Measurements from ENCODE around the gene KCNH6.
A peak's percentile ranks its signal among the peaks of the same experiment; 100 is the strongest.

KCNH6 gene

GRCh38 chr17:63538693-63539595, 15.8 kb downstream of the KCNH6 start:
- 83% methylated on average over 9 of the region's 9 CpGs for WGBS (ENCODE audit: insufficient coverage)
- ChIA-PET POLR2A (no interaction called here), CTCF (no interaction called here)
- peaks cover 0 to 25% (median 14%) of the 10 kb centered on the region in 5 experiments for H3K27me3 ChIP-seq (replicated peaks in 2 of 5; ENCODE audit: control insufficient read depth in 4 of 5, insufficient read depth in 5 of 5, low read length in 4 of 5)
- peak overlapping the region in 1 of 7 experiments; percentile 53 for H3K4me3 ChIP-seq (ENCODE audit: control insufficient read depth in 1 of 7, extremely low read depth in 1 of 7, insufficient read depth in 4 of 7, low read depth in 2 of 7, low read length in 6 of 7)
- H3K9me3 ChIP-seq (ENCODE audit: control extremely low read depth in 1 of 5, control insufficient read depth in 4 of 5, insufficient read depth in 2 of 5, low read depth in 1 of 5, low read length in 4 of 5), result no peaks in the 10 kb centered on the region
- H3K27ac ChIP-seq (ENCODE audit: insufficient read depth in 1 of 2, low read depth in 1 of 2, low read length in 2 of 2, poor library complexity in 1 of 2, severe bottlenecking in 2 of 2), result no peak overlapping the region
- DNase-seq, result no peak
- H3K4me1 ChIP-seq (ENCODE audit: control extremely low read depth in 1 of 4, control insufficient read depth in 4 of 4, insufficient read depth in 4 of 4, low read length in 3 of 4), result peaks cover 0 to 33% (median 17%) of the 10 kb centered on the region in 4 experiments
- H3K36me3 ChIP-seq (ENCODE audit: control insufficient read depth in 4 of 4, insufficient read depth in 4 of 4, low read length in 3 of 4), result no peaks in the 10 kb centered on the region

GRCh38 chr17:63540590-63540989, 17.4 kb downstream of the KCNH6 start:
- H3K27me3 ChIP-seq (replicated peaks in 2 of 5; ENCODE audit: control insufficient read depth in 4 of 5, insufficient read depth in 5 of 5, low read length in 4 of 5), result peaks cover 0 to 25% (median 11%) of the 10 kb centered on the region in 5 experiments
- CTCF ChIA-PET, result interaction anchor here (0.7 kb wide), 1 partner anchor 27 kb away, joined by 3 read pairs; no protein-coding TSS in a partner anchor
- peaks cover 0 to 38% (median 20%) of the 10 kb centered on the region in 4 experiments for H3K4me1 ChIP-seq (ENCODE audit: control extremely low read depth in 1 of 4, control insufficient read depth in 4 of 4, insufficient read depth in 4 of 4, low read length in 3 of 4)
- H3K27ac ChIP-seq (ENCODE audit: insufficient read depth in 1 of 2, low read depth in 1 of 2, low read length in 2 of 2, poor library complexity in 1 of 2, severe bottlenecking in 2 of 2), result no peak overlapping the region
- no peaks in the 10 kb centered on the region for H3K9me3 ChIP-seq (ENCODE audit: control extremely low read depth in 1 of 5, control insufficient read depth in 4 of 5, insufficient read depth in 2 of 5, low read depth in 1 of 5, low read length in 4 of 5)
- no peaks in the 10 kb centered on the region for H3K36me3 ChIP-seq (ENCODE audit: control insufficient read depth in 4 of 4, insufficient read depth in 4 of 4, low read length in 3 of 4)
- WGBS (ENCODE audit: insufficient coverage), result 66% methylated on average over 4 of the region's 4 CpGs
- no peak overlapping the region for H3K4me3 ChIP-seq (ENCODE audit: control insufficient read depth in 1 of 7, extremely low read depth in 1 of 7, insufficient read depth in 4 of 7, low read depth in 2 of 7, low read length in 6 of 7)
- POLR2A ChIA-PET, result no interaction called here
- DNase-seq, result peak in 1 of 3 donors; percentile 37

GRCh38 chr17:63542218-63542545, 19.0 kb downstream of the KCNH6 start:
- Histone ChIP-seq H3K4me3 (ENCODE audit: control insufficient read depth in 1 of 7, extremely low read depth in 1 of 7, insufficient read depth in 4 of 7, low read depth in 2 of 7, low read length in 6 of 7) (no peak overlapping the region), H3K36me3 (ENCODE audit: control insufficient read depth in 4 of 4, insufficient read depth in 4 of 4, low read length in 3 of 4) (no peaks in the 10 kb centered on the region), H3K27ac (ENCODE audit: insufficient read depth in 1 of 2, low read depth in 1 of 2, low read length in 2 of 2, poor library complexity in 1 of 2, severe bottlenecking in 2 of 2) (no peak overlapping the region), H3K27me3 (replicated peaks in 2 of 5; ENCODE audit: control insufficient read depth in 4 of 5, insufficient read depth in 5 of 5, low read length in 4 of 5) (peaks cover 0 to 21% (median 11%) of the 10 kb centered on the region in 5 experiments), H3K4me1 (ENCODE audit: control extremely low read depth in 1 of 4, control insufficient read depth in 4 of 4, insufficient read depth in 4 of 4, low read length in 3 of 4) (peaks cover 0 to 38% (median 20%) of the 10 kb centered on the region in 4 experiments), H3K9me3 (ENCODE audit: control extremely low read depth in 1 of 5, control insufficient read depth in 4 of 5, insufficient read depth in 2 of 5, low read depth in 1 of 5, low read length in 4 of 5) (no peaks in the 10 kb centered on the region)
- POLR2A ChIA-PET, result no interaction called here
- CTCF ChIA-PET, result interaction anchor here (1.0 kb wide), 2 partner anchors 10 to 62 kb away, joined by 3 read pairs; no protein-coding TSS in a partner anchor
- DNase-seq, result no peak
- 96% methylated on average over 8 of the region's 9 CpGs for WGBS (ENCODE audit: insufficient coverage)

- POLR2A ChIA-PET, result no interaction called here
- WGBS (ENCODE audit: insufficient coverage), result 73% methylated on average over 11 of the region's 15 CpGs
Observed at GRCh38 chr17:63542942-63543821, 20.0 kb downstream of the KCNH6 start.

GRCh38 chr17:63543822-63544420, 20.8 kb downstream of the KCNH6 start:
- no peaks in the 10 kb centered on the region for H3K9me3 ChIP-seq (ENCODE audit: control extremely low read depth in 1 of 5, control insufficient read depth in 4 of 5, insufficient read depth in 2 of 5, low read depth in 1 of 5, low read length in 4 of 5)
- DNase-seq, result no peak
- H3K27me3 ChIP-seq (replicated peaks in 2 of 5; ENCODE audit: control insufficient read depth in 4 of 5, insufficient read depth in 5 of 5, low read length in 4 of 5), result peaks cover 0 to 4% (median 3%) of the 10 kb centered on the region in 5 experiments
- H3K4me1 ChIP-seq (ENCODE audit: control extremely low read depth in 1 of 4, control insufficient read depth in 4 of 4, insufficient read depth in 4 of 4, low read length in 3 of 4), result peaks cover 0 to 32% (median 11%) of the 10 kb centered on the region in 4 experiments
- H3K36me3 ChIP-seq (ENCODE audit: control insufficient read depth in 4 of 4, insufficient read depth in 4 of 4, low read length in 3 of 4), result no peaks in the 10 kb centered on the region
- POLR2A ChIA-PET, result no interaction called here
- H3K4me3 ChIP-seq (ENCODE audit: control insufficient read depth in 1 of 7, extremely low read depth in 1 of 7, insufficient read depth in 4 of 7, low read depth in 2 of 7, low read length in 6 of 7), result no peak overlapping the region
- no peak overlapping the region for H3K27ac ChIP-seq (ENCODE audit: insufficient read depth in 1 of 2, low read depth in 1 of 2, low read length in 2 of 2, poor library complexity in 1 of 2, severe bottlenecking in 2 of 2)
- CTCF ChIA-PET, result interaction anchor here (0.6 to 1.2 kb wide), 4 partner anchors 33 to 171 kb away, joined by 3 read pairs; no protein-coding TSS in a partner anchor

More at GRCh38 chr17:63542942-63543821, 20.0 kb downstream of the KCNH6 start:
- peaks cover 0 to 35% (median 14%) of the 10 kb centered on the region in 4 experiments for H3K4me1 ChIP-seq (ENCODE audit: control extremely low read depth in 1 of 4, control insufficient read depth in 4 of 4, insufficient read depth in 4 of 4, low read length in 3 of 4)
- no peaks in the 10 kb centered on the region for H3K36me3 ChIP-seq (ENCODE audit: control insufficient read depth in 4 of 4, insufficient read depth in 4 of 4, low read length in 3 of 4)
- H3K9me3 ChIP-seq (ENCODE audit: control extremely low read depth in 1 of 5, control insufficient read depth in 4 of 5, insufficient read depth in 2 of 5, low read depth in 1 of 5, low read length in 4 of 5), result no peaks in the 10 kb centered on the region
- CTCF ChIA-PET, result interaction anchor here (0.6 to 1.0 kb wide), 3 partner anchors 9 to 171 kb away, joined by 3 read pairs; no protein-coding TSS in a partner anchor
- DNase-seq, result no peak
- no peak overlapping the region for H3K4me3 ChIP-seq (ENCODE audit: control insufficient read depth in 1 of 7, extremely low read depth in 1 of 7, insufficient read depth in 4 of 7, low read depth in 2 of 7, low read length in 6 of 7)
- H3K27me3 ChIP-seq (replicated peaks in 2 of 5; ENCODE audit: control insufficient read depth in 4 of 5, insufficient read depth in 5 of 5, low read length in 4 of 5), result peaks cover 0 to 11% (median 8%) of the 10 kb centered on the region in 5 experiments
- no peak overlapping the region for H3K27ac ChIP-seq (ENCODE audit: insufficient read depth in 1 of 2, low read depth in 1 of 2, low read length in 2 of 2, poor library complexity in 1 of 2, severe bottlenecking in 2 of 2)

- H3K27ac ChIP-seq (ENCODE audit: insufficient read depth in 1 of 2, low read depth in 1 of 2, low read length in 2 of 2, poor library complexity in 1 of 2, severe bottlenecking in 2 of 2), result no peak overlapping the region
- no peaks in the 10 kb centered on the region for H3K36me3 ChIP-seq (ENCODE audit: control insufficient read depth in 4 of 4, insufficient read depth in 4 of 4, low read length in 3 of 4)
Observed at GRCh38 chr17:63544467-63545301, 21.5 kb downstream of the KCNH6 start.

More at GRCh38 chr17:63544467-63545301, 21.5 kb downstream of the KCNH6 start:
- no peaks in the 10 kb centered on the region for H3K9me3 ChIP-seq (ENCODE audit: control extremely low read depth in 1 of 5, control insufficient read depth in 4 of 5, insufficient read depth in 2 of 5, low read depth in 1 of 5, low read length in 4 of 5)
- peaks cover 0 to 39% (median 18%) of the 10 kb centered on the region in 4 experiments for H3K4me1 ChIP-seq (ENCODE audit: control extremely low read depth in 1 of 4, control insufficient read depth in 4 of 4, insufficient read depth in 4 of 4, low read length in 3 of 4)
- no peak for DNase-seq
- H3K4me3 ChIP-seq (ENCODE audit: control insufficient read depth in 1 of 7, extremely low read depth in 1 of 7, insufficient read depth in 4 of 7, low read depth in 2 of 7, low read length in 6 of 7), result no peak overlapping the region
- POLR2A ChIA-PET, result no interaction called here
- 97% methylated on average over 12 of the region's 13 CpGs for WGBS (ENCODE audit: insufficient coverage)
- CTCF ChIA-PET, result interaction anchor here (0.6 to 1.2 kb wide), 5 partner anchors 10 to 46 kb away, joined by 3 to 4 read pairs (median 3); no protein-coding TSS in a partner anchor
- no peaks in the 10 kb centered on the region for H3K27me3 ChIP-seq (replicated peaks in 2 of 5; ENCODE audit: control insufficient read depth in 4 of 5, insufficient read depth in 5 of 5, low read length in 4 of 5)
